Choroid plexus epithelial cell (primary cell): ENCODE results near the gene RXRA.

Source experiments
- DNase-seq: peaks from one replicate; pipeline ENCODE4 v3.0.0-alpha.2; 2010; ENCODE audit warnings: low read depth
- H3K4me3 ChIP-seq: 2 replicates; pipeline ENCODE4 v1.5.1; 2011; ENCODE audit warnings: low read depth, mild to moderate bottlenecking, control low read depth, low read length, moderate library complexity
- CTCF ChIP-seq: conservative IDR thresholded peaks from 2 replicates; pipeline ENCODE4 v1.5.1; 2011; ENCODE audit warnings: low read depth, mild to moderate bottlenecking, control low read depth, inconsistent platforms, low read length, moderate library complexity

Gene RXRA

GRCh38 chr9:134321946-134322741, 4.1 kb upstream of the RXRA start:
- TF ChIP-seq CTCF, result no peak
- no peak for DNase-seq
- no peak overlapping the region for H3K4me3 ChIP-seq

DNA sequence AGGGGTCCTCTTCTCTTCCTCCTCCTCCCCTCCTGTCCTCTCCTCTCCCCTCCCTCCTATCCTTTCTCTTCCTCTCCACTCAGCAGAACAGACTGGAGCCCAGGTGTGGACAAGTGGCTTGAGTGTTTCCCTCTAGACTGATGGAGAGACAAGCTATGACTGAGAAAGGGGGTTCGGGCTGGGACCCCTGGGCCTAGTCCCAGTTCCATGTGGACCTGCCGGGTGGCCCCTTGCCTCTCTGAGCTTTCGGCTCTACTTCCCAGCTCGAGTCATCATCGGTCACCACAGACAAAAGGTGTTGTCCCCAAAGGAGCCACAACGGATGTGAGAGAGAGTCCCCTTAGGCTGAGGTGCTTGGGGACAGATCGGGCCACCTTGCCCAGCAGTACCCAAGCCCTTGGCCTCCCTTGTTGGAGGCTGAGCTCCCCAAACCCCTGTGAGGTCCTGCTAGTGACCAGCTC, 3.4 kb upstream of the RXRA start:
- TF ChIP-seq CTCF, result no peak
- H3K4me3 ChIP-seq, result no peak overlapping the region
- DNase-seq, result no peak

GRCh38 chr9:134323741-134324358, 2.4 kb upstream of the RXRA start:
- TF ChIP-seq CTCF, result no peak
- DNase-seq, result peak; percentile 16
- no peak overlapping the region for H3K4me3 ChIP-seq

GRCh38 chr9:134324359-134325095, 1.7 kb upstream of the RXRA start:
- H3K4me3 ChIP-seq, result no peak overlapping the region
- DNase-seq, result peak; percentile 43
- TF ChIP-seq CTCF, result no peak

GRCh38 chr9:134325096-134325812, 1.0 kb upstream of the RXRA start:
- peak; percentile 55 for DNase-seq
- TF ChIP-seq CTCF, result no peak
- peak overlapping the region; percentile 72 for H3K4me3 ChIP-seq

- DNase-seq, result peak; percentile 46
- no peak for TF ChIP-seq CTCF
- peak overlapping the region; percentile 70 for H3K4me3 ChIP-seq
Measured at GRCh38 chr9:134326724-134327601, 708 bp downstream of the RXRA start.
